ENCODE results near the gene BCAS3.

DNA sequence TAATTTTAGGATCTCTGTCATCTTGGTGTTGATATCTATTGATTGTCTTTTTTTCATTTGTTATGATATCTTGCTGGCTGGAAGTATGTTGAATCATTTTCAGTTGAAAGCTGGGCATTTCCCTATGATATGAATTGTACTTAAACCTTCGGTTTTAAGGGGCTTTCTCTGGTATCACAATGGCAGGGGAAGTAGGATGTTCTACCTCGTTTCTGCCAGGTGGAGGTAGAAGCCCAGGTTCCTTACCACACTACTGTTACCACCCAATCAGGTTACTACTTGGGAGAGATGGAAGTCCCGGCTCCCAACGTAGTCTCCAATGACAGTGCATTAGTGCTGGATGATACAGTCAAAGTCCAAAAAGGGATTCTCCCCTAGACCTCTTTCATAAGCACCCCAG lies 440.3 kb downstream of the BCAS3 start:
- TF ChIP-seq, protein P1, sequence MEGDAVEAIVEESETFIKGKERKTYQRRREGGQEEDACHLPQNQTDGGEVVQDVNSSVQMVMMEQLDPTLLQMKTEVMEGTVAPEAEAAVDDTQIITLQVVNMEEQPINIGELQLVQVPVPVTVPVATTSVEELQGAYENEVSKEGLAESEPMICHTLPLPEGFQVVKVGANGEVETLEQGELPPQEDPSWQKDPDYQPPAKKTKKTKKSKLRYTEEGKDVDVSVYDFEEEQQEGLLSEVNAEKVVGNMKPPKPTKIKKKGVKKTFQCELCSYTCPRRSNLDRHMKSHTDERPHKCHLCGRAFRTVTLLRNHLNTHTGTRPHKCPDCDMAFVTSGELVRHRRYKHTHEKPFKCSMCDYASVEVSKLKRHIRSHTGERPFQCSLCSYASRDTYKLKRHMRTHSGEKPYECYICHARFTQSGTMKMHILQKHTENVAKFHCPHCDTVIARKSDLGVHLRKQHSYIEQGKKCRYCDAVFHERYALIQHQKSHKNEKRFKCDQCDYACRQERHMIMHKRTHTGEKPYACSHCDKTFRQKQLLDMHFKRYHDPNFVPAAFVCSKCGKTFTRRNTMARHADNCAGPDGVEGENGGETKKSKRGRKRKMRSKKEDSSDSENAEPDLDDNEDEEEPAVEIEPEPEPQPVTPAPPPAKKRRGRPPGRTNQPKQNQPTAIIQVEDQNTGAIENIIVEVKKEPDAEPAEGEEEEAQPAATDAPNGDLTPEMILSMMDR (IDR thresholded peaks at IDR 0.05; ENCODE audit: low read depth, low read length, poor library complexity, severe bottlenecking), result no peak
- no peak for TF ChIP-seq EZH2phosphoT487 (IDR thresholded peaks at IDR 0.05; ENCODE audit: borderline replicate concordance, low read length)

All from DOHH2 (cell line).